AG09309 (cell line): ENCODE measurements around the gene ASB5.

Source experiments
- DNase-seq: peaks from one replicate; pipeline ENCODE4 v3.0.0-alpha.2; 2010; ENCODE audit warnings: low read depth
- H3K4me3 ChIP-seq: 2 replicates; pipeline ENCODE4 v1.5.1; 2011; ENCODE audit warnings: mild to moderate bottlenecking, low read depth, low read length, moderate library complexity; ENCODE audit not compliant: control insufficient read depth
- TF ChIP-seq, protein P1 (sequence below): IDR thresholded peaks from 2 replicates; pipeline ENCODE4 v1.5.1; 2011; ENCODE audit warnings: mild to moderate bottlenecking, low read depth, low read length, inconsistent platforms; ENCODE audit not compliant: insufficient read depth, control insufficient read depth; ENCODE audit errors: missing control alignments

Gene ASB5

DNA sequence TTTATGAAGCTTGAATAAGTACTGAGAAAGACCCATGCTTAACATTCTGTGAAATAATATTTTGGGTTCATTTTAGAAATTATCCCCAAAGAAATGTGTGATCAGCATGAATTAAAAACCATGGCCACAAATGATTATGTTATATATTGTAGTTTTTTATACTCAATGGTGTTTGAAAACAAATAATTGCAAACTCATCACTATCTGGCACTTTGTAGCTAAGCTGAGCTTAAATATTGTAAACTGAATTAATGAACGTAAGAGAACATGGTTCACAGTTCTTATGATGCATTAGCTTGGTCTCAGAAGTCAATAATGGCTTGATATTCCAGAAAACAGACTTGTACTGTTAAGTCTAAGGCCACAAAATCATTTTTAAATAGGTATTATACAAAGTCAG is 24.6 kb upstream of the ASB5 start:
- TF ChIP-seq, protein P1, sequence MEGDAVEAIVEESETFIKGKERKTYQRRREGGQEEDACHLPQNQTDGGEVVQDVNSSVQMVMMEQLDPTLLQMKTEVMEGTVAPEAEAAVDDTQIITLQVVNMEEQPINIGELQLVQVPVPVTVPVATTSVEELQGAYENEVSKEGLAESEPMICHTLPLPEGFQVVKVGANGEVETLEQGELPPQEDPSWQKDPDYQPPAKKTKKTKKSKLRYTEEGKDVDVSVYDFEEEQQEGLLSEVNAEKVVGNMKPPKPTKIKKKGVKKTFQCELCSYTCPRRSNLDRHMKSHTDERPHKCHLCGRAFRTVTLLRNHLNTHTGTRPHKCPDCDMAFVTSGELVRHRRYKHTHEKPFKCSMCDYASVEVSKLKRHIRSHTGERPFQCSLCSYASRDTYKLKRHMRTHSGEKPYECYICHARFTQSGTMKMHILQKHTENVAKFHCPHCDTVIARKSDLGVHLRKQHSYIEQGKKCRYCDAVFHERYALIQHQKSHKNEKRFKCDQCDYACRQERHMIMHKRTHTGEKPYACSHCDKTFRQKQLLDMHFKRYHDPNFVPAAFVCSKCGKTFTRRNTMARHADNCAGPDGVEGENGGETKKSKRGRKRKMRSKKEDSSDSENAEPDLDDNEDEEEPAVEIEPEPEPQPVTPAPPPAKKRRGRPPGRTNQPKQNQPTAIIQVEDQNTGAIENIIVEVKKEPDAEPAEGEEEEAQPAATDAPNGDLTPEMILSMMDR, result no peak

DNA sequence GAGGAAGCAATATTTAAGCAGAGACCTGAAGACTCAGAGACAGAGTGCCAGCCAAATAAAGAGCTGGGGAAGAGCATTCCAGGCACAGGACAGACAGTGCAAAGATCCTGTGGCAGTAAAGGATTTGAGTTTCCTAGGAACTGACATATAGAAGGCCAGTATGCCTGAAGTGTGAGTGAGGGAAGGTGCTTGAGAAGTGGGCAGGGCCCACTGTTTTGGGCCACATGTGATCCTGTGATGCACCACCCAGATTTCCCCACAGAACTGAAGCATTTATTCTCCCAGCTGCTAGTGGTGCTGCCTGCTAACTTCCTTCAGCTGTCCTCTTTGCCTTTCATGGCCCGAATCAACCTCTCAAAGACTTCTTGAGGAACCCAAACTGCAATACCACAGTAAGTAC is 23.9 kb upstream of the ASB5 start:
- DNase-seq, result no peak
- no peak overlapping the region for H3K4me3 ChIP-seq
- TF ChIP-seq, protein P1, result no peak

More for the DNA sequence above, 24.6 kb upstream of the ASB5 start:
- no peak for DNase-seq
- no peak overlapping the region for H3K4me3 ChIP-seq

DNA sequence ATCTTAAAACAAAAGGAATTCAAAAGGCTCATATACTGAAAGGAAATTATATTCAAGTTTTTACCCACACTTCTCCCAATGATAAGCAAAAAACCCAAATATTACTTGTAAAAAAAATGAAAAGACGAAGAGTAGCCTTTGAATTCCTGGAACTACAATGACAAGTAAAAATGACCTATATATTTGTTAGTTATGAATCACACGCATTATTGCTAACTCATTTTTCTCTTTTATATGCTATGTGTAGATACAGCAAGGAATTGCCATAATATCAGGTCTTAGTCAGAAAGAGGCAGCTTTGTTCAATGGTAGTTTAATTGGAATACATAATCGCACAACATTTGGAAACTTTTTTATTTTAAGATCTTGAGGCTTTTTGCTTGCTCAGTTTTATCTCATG is 22.7 kb upstream of the ASB5 start:
- no peak for DNase-seq
- TF ChIP-seq, protein P1, result no peak
- H3K4me3 ChIP-seq, result no peak overlapping the region

DNA sequence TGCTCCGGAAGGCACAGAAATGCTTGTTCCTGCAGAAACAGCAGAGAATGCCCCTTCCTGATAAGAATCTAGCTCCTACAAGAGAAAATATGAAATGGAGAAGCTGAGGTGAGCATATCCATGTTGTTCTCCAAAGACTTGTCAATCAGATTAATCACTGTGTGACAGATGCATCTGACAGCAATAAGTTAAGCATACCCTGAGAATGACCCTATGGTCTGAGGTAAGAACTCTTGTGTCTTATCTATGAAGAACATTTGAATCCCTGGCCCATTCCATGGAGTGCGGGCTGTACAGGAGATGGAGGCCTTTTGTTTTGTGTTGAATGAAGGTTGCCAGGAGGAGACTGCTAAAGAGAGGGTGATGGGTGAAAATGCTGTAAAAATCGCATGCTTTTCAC is 21.5 kb upstream of the ASB5 start:
- TF ChIP-seq, protein P1, result no peak
- H3K4me3 ChIP-seq, result no peak overlapping the region
- no peak for DNase-seq

- H3K4me3 ChIP-seq, result no peak overlapping the region
- TF ChIP-seq, protein P1, result no peak
- no peak for DNase-seq
Observed at GRCh38 chr4:176289561-176289960, 20.5 kb upstream of the ASB5 start.

- DNase-seq, result no peak
- no peak overlapping the region for H3K4me3 ChIP-seq
- TF ChIP-seq, protein P1, result no peak
Observed at GRCh38 chr4:176288020-176288419, 19.0 kb upstream of the ASB5 start.

DNA sequence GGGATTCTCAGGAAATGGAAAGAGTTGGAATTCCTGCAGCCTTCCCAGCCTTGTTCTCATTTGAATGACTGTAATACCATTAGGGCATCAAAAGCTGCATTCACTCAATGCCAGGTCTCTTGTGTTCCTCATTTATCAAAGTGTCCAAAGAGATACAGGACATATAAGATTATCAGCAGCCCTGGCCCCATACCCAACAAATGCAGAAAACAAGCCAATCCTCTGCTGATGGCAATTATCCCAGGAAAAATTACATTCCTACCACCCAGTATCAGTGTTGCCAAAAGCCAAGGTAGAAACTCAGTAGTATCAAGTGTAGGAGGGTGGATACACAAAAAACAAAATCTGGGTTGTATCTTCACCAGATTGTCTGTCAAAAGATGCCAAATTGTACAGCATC is 18.5 kb upstream of the ASB5 start:
- no peak overlapping the region for H3K4me3 ChIP-seq
- DNase-seq, result no peak
- TF ChIP-seq, protein P1, result no peak
